ENCODE results near the gene GUCY2C. TPM values are rescaled to one million over a fixed set of nuclear protein-coding genes. Genes with fewer than 3 reads are reported as not detected.

Gene GUCY2C
- 0.02 TPM for total RNA-seq (2013)
- polyA plus RNA-seq (under 1 TPM; 0.04 to 0.14 (median 0.10) TPM), polyA minus RNA-seq (not detected in 2 replicates), total RNA-seq (0 to 3.8 (median 0.06) reads per million in 11 experiments)

DNA sequence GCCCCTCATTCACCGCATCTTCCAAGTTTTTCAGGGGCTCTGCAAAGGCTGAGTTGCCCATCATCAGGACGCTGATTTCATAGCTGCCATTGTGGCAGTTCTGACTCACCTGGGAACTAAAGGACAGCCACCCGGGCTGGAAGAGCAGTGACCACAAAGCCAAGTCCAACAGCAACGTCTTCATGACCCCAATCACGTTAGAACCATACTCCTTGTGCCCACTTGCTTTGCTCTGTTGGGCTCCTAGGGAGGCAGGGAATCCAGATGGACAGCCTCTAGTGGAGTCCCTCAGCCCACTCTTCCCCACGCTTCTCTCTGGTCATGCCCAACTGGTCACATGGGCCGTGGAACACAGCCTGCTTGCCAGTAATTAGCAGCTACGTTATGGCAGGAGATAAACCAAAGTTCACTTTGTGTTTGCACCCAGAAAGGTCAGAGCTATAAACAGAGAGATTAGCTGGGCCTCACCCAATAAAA lies at the start of gene GUCY2C:
TSS of gene GUCY2C (minus strand) at position 335 of the 477 bp plus-strand sequence. CDS start at position 184, 151 bp downstream.
- no peaks in the 10 kb centered on the region for H3K36me3 Mint-ChIP-seq
- 95% methylated on average over 7 of the region's 8 CpGs for WGBS (ENCODE audit: insufficient coverage)
- peaks cover 3 to 7% (median 6%) of the 10 kb centered on the region in 3 donors for H3K27me3 Mint-ChIP-seq (ENCODE audit: low read depth in 3 of 3)

DNA sequence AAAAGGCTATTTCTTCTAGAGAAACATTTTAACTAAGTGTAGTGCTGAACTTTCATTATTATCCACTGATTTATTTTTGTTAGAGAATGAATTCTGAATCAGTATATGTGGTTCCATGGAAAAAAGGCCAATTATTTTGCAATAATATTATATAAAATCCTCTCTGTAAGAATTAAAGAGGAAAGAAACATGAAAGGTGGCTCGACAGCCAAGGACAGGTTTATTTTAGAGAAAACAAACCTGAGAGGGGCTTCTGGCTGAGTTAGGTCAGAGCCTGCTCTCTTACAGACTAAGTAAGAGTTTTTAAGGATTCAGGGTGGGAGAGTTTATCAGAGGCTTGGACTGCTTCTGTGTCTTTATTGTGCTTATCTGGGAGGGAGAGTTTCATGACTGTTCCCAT lies 46.7 kb upstream of the GUCY2C start:
- Mint-ChIP-seq H3K4me3 (no peak overlapping the region), H3K36me3 (no peaks in the 10 kb centered on the region), H3K9me3 (peaks cover 6 to 20% (median 11%) of the 10 kb centered on the region in 7 donors), H3K4me1 (no peaks in the 10 kb centered on the region), H3K27ac (no peak overlapping the region), H3K27me3 (ENCODE audit: low read depth in 3 of 3) (peaks cover 1 to 3% (median 2%) of the 10 kb centered on the region in 3 donors)
- Histone ChIP-seq H3K4me1 (ENCODE audit: control insufficient read depth in 1 of 2, insufficient read depth in 2 of 2, low read length in 2 of 2) (no peaks in the 10 kb centered on the region), H2AFZ (ENCODE audit: insufficient read depth, low read depth, low read length, poor library complexity, severe bottlenecking) (no peak overlapping the region), H3K4me2 (replicated peaks; ENCODE audit: extremely low read depth, low read length, poor library complexity, severe bottlenecking) (no peak overlapping the region), H4K20me1 (ENCODE audit: insufficient read depth, low read length) (no peaks in the 10 kb centered on the region), H3K27me3 (ENCODE audit: control insufficient read depth in 2 of 2, insufficient read depth in 2 of 2, low read length in 2 of 2) (no peaks in the 10 kb centered on the region), H3K4me3 (replicated peaks in 1 of 3; ENCODE audit: low read depth in 2 of 3, low read length in 3 of 3) (no peak overlapping the region), H3K79me2 (ENCODE audit: insufficient read depth, low read length) (no peaks in the 10 kb centered on the region), H3K9me3 (replicated peaks in 1 of 2; ENCODE audit: control insufficient read depth in 1 of 2, insufficient read depth in 1 of 2, low read length in 2 of 2) (peaks cover 0 to 5% of the 10 kb centered on the region in 2 donors), H3K36me3 (replicated peaks in 1 of 2; ENCODE audit: control insufficient read depth in 1 of 2, insufficient read depth in 2 of 2, low read length in 2 of 2) (no peaks in the 10 kb centered on the region), H3K9ac (ENCODE audit: insufficient read depth, low read length, poor library complexity, severe bottlenecking) (no peak overlapping the region), H3K27ac (ENCODE audit: low read depth in 1 of 2, low read length in 2 of 2) (no peak overlapping the region)
- no CpG with 5 or more reads among the region's 1 CpG for WGBS (ENCODE audit: insufficient coverage)
- intact Hi-C loops (cut with micrococcal nuclease), result no loop called here
- DNase-seq, result no peak
- TF ChIP-seq, protein P1, sequence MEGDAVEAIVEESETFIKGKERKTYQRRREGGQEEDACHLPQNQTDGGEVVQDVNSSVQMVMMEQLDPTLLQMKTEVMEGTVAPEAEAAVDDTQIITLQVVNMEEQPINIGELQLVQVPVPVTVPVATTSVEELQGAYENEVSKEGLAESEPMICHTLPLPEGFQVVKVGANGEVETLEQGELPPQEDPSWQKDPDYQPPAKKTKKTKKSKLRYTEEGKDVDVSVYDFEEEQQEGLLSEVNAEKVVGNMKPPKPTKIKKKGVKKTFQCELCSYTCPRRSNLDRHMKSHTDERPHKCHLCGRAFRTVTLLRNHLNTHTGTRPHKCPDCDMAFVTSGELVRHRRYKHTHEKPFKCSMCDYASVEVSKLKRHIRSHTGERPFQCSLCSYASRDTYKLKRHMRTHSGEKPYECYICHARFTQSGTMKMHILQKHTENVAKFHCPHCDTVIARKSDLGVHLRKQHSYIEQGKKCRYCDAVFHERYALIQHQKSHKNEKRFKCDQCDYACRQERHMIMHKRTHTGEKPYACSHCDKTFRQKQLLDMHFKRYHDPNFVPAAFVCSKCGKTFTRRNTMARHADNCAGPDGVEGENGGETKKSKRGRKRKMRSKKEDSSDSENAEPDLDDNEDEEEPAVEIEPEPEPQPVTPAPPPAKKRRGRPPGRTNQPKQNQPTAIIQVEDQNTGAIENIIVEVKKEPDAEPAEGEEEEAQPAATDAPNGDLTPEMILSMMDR (IDR thresholded peaks at IDR 0.05), result no peak

More for the DNA sequence above, at the start of gene GUCY2C:
- Histone ChIP-seq H3K27me3 (ENCODE audit: control insufficient read depth in 2 of 2, insufficient read depth in 2 of 2, low read length in 2 of 2) (no peaks in the 10 kb centered on the region), H2AFZ (ENCODE audit: insufficient read depth, low read depth, low read length, poor library complexity, severe bottlenecking) (no peak within 1 kb of the TSS), H3K4me1 (ENCODE audit: control insufficient read depth in 1 of 2, insufficient read depth in 2 of 2, low read length in 2 of 2) (peaks cover 8% of the 10 kb centered on the region in 2 donors), H3K9ac (ENCODE audit: insufficient read depth, low read length, poor library complexity, severe bottlenecking) (no peak within 1 kb of the TSS), H3K9me3 (replicated peaks in 1 of 2; ENCODE audit: control insufficient read depth in 1 of 2, insufficient read depth in 1 of 2, low read length in 2 of 2) (no peaks in the 10 kb centered on the region), H3K4me2 (replicated peaks; ENCODE audit: extremely low read depth, low read length, poor library complexity, severe bottlenecking) (no peak within 1 kb of the TSS), H3K79me2 (ENCODE audit: insufficient read depth, low read length) (no peaks in the 10 kb centered on the region), H3K36me3 (replicated peaks in 1 of 2; ENCODE audit: control insufficient read depth in 1 of 2, insufficient read depth in 2 of 2, low read length in 2 of 2) (no peaks in the 10 kb centered on the region), H3K27ac (ENCODE audit: low read depth in 1 of 2, low read length in 2 of 2) (no peak within 1 kb of the TSS), H3K4me3 (replicated peaks in 1 of 3; ENCODE audit: low read depth in 2 of 3, low read length in 3 of 3) (no peak within 1 kb of the TSS), H4K20me1 (ENCODE audit: insufficient read depth, low read length) (no peaks in the 10 kb centered on the region)
- no peak for DNase-seq
- TF ChIP-seq, protein P1 (IDR thresholded peaks at IDR 0.05), result no peak
- H3K27ac Mint-ChIP-seq, result peak within 1 kb of the TSS in 1 of 7 donors; percentile 36
- H3K9me3 Mint-ChIP-seq, result peaks cover 0 to 3% (median 0%) of the 10 kb centered on the region in 7 donors
- no peak within 1 kb of the TSS for H3K4me3 Mint-ChIP-seq
- peaks cover 9% of the 10 kb centered on the region for H3K4me1 Mint-ChIP-seq
- intact Hi-C loops (cut with micrococcal nuclease), result no loop called here
